Loucy (cell line): ENCODE data around the gene MAML2.

Experiments
- H2AFZ ChIP-seq: fragments of 200-600 bp; sonication (generic); 2 replicates; pipeline ENCODE4 v1.6.0; 2016; ENCODE audit warnings: antibody characterized with exemption, mild to moderate bottlenecking, low read length, moderate library complexity
- H3F3A ChIP-seq: fragments of 200-600 bp; 2 replicates; pipeline ENCODE4 v1.6.0; 2016; ENCODE audit warnings: antibody characterized with exemption, low read depth, mild to moderate bottlenecking
- H3K27me3 ChIP-seq: fragments of 200-600 bp; sonication (generic); 2 replicates; pipeline ENCODE4 v1.6.1; 2014; ENCODE audit warnings: low read length, mild to moderate bottlenecking; ENCODE audit not compliant: insufficient read depth, poor library complexity, severe bottlenecking
- H3K36me3 ChIP-seq: fragments of 200-600 bp; sonication (generic); 2 replicates; pipeline ENCODE4 v1.6.1; 2016; ENCODE audit warnings: low read length; ENCODE audit not compliant: insufficient read depth
- H3K4me1 ChIP-seq: fragments of 200-600 bp; sonication (generic); 2 replicates; pipeline ENCODE4 v1.5.1; 2014; ENCODE audit warnings: low read length, mild to moderate bottlenecking; ENCODE audit not compliant: insufficient read depth, poor library complexity, severe bottlenecking
- H3K4me2 ChIP-seq: fragments of 200-600 bp; sonication (generic); 2 replicates; pipeline ENCODE4 v1.6.0; 2014; ENCODE audit warnings: antibody characterized with exemption, low read length, low read depth, mild to moderate bottlenecking; ENCODE audit not compliant: poor library complexity, severe bottlenecking
- H3K4me3 ChIP-seq: fragments of 200-600 bp; sonication (generic); 2 replicates; pipeline ENCODE4 v1.5.1; 2014; ENCODE audit warnings: low read length, mild to moderate bottlenecking, mixed read lengths; ENCODE audit not compliant: poor library complexity, severe bottlenecking
- H3K79me2 ChIP-seq: fragments of 200-600 bp; sonication (generic); 2 replicates; pipeline ENCODE4 v1.6.1; 2014; ENCODE audit warnings: low read length; ENCODE audit not compliant: insufficient read depth
- H3K9ac ChIP-seq: fragments of 200-600 bp; sonication (generic); 2 replicates; pipeline ENCODE4 v1.6.0; 2014; ENCODE audit warnings: mild to moderate bottlenecking, low read depth, low read length, moderate library complexity; ENCODE audit not compliant: poor library complexity, severe bottlenecking
- H3K9me2 ChIP-seq: fragments of 200-600 bp; sonication (generic); replicated peaks from 2 replicates; pipeline ENCODE4 v1.6.1; 2016; ENCODE audit warnings: low read depth, low read length, mixed read lengths
- H3K9me3 ChIP-seq: fragments of 200-600 bp; sonication (generic); 2 replicates; pipeline ENCODE4 v1.6.1; 2014; ENCODE audit warnings: mild to moderate bottlenecking, antibody characterized with exemption, low read length, low read depth; ENCODE audit not compliant: insufficient read depth
- H4K20me1 ChIP-seq: fragments of 200-600 bp; sonication (generic); 2 replicates; pipeline ENCODE4 v1.6.0; 2014; ENCODE audit warnings: antibody characterized with exemption, low read length, mild to moderate bottlenecking; ENCODE audit not compliant: insufficient read depth, poor library complexity, severe bottlenecking
- EZH2phosphoT487 ChIP-seq: fragments of 200-600 bp; IDR thresholded peaks from 2 replicates; pipeline ENCODE4 v1.6.1; 2018; ENCODE audit warnings: antibody characterized with exemption, mild to moderate bottlenecking, moderate library complexity, borderline replicate concordance
- TF ChIP-seq, protein P1 (sequence below): fragments of 200-600 bp; sonication (generic); conservative IDR thresholded peaks from 2 replicates; pipeline ENCODE4 v1.5.1; 2014; ENCODE audit warnings: mild to moderate bottlenecking, antibody characterized with exemption, low read length

The MAML2 gene

DNA sequence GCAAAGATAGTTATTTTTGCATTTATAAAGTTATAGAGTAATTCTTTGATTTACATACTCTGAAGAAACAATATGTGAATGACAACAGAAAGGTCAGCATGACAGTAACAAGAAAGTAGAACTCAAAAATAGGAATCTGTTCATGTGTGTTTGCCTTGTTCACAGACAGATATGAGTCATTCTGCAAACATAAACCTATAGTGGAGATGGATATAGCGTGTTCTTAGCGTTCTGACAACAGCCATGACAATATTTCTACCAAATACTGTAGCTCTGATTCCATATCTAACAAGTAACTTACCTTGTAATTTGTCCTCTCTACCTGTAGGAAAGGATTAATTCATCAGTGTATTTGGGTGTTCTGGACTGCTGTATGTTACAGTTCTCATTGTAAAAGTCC, 210.6 kb downstream of the MAML2 start:
- Histone ChIP-seq H3K27me3 (no peaks in the 10 kb centered on the region), H3K4me1 (peaks cover 13% of the 10 kb centered on the region), H2AFZ (no peak overlapping the region), H4K20me1 (no peaks in the 10 kb centered on the region), H3K79me2 (no peaks in the 10 kb centered on the region), H3K4me3 (no peak overlapping the region), H3F3A (no peaks in the 10 kb centered on the region), H3K4me2 (no peak overlapping the region), H3K9ac (no peak overlapping the region), H3K9me2 (no peaks in the 10 kb centered on the region), H3K36me3 (no peaks in the 10 kb centered on the region), H3K9me3 (no peaks in the 10 kb centered on the region)
- TF ChIP-seq, protein P1, sequence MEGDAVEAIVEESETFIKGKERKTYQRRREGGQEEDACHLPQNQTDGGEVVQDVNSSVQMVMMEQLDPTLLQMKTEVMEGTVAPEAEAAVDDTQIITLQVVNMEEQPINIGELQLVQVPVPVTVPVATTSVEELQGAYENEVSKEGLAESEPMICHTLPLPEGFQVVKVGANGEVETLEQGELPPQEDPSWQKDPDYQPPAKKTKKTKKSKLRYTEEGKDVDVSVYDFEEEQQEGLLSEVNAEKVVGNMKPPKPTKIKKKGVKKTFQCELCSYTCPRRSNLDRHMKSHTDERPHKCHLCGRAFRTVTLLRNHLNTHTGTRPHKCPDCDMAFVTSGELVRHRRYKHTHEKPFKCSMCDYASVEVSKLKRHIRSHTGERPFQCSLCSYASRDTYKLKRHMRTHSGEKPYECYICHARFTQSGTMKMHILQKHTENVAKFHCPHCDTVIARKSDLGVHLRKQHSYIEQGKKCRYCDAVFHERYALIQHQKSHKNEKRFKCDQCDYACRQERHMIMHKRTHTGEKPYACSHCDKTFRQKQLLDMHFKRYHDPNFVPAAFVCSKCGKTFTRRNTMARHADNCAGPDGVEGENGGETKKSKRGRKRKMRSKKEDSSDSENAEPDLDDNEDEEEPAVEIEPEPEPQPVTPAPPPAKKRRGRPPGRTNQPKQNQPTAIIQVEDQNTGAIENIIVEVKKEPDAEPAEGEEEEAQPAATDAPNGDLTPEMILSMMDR: no peak
- no peak for TF ChIP-seq EZH2phosphoT487

- no peaks in the 10 kb centered on the region for H4K20me1 ChIP-seq
- H3K4me2 ChIP-seq: no peak overlapping the region
- H3K4me3 ChIP-seq: no peak overlapping the region
- no peaks in the 10 kb centered on the region for H3K9me3 ChIP-seq
- peaks cover 9% of the 10 kb centered on the region for H3K4me1 ChIP-seq
- H3K36me3 ChIP-seq: no peaks in the 10 kb centered on the region
- no peak overlapping the region for H3K9ac ChIP-seq
- H3K27me3 ChIP-seq: no peaks in the 10 kb centered on the region
- H2AFZ ChIP-seq: no peak overlapping the region
- no peaks in the 10 kb centered on the region for H3K9me2 ChIP-seq
- H3K79me2 ChIP-seq: no peaks in the 10 kb centered on the region
- TF ChIP-seq, protein P1: no peak
- no peak for TF ChIP-seq EZH2phosphoT487
- H3F3A ChIP-seq: no peaks in the 10 kb centered on the region
These were observed 212.9 kb downstream of the MAML2 start for GRCh38 chr11:96130061-96130620.

GRCh38 chr11:96127596-96127959, 215.4 kb downstream of the MAML2 start:
- Histone ChIP-seq H3K4me1 (peaks cover 27% of the 10 kb centered on the region), H3K4me3 (no peak overlapping the region), H2AFZ (no peak overlapping the region), H3K4me2 (no peak overlapping the region), H4K20me1 (no peaks in the 10 kb centered on the region), H3K36me3 (no peaks in the 10 kb centered on the region), H3K9me3 (no peaks in the 10 kb centered on the region), H3K79me2 (no peaks in the 10 kb centered on the region), H3K9me2 (no peaks in the 10 kb centered on the region), H3K9ac (no peak overlapping the region), H3K27me3 (no peaks in the 10 kb centered on the region), H3F3A (no peaks in the 10 kb centered on the region)
- no peak for TF ChIP-seq EZH2phosphoT487
- TF ChIP-seq, protein P1: no peak
